H1 (cell line): ENCODE data around the gene DTL. TPM values are rescaled to one million over a fixed set of nuclear protein-coding genes. Genes with fewer than 3 reads are reported as not detected.

ENCODE experiments used
- CTCF ChIA-PET: fragments of 300-600 bp; sonication (Branson Sonifier 250); formaldehyde crosslinking; loops from one replicate; lab custom pipeline; 2021; ENCODE audit not compliant: partially characterized antibody; lab: Charles Lee
- POLR2A ChIA-PET: fragments of 300-600 bp; sonication (Branson Sonifier 250); formaldehyde crosslinking; loops from one replicate; lab custom pipeline; 2021; ENCODE audit warnings: inconsistent platforms; ENCODE audit not compliant: partially characterized antibody; lab: Charles Lee
- DNase-seq, 2 experiments: peaks; one replicate each; pipeline versions ENCODE4 v3.0.0 to v3.0.0-alpha.2; 2010 to 2022; ENCODE audit warnings: low spot score in 2 of 2, low read depth in 1 of 2, mixed read lengths in 1 of 2
- FAIRE-seq: peaks from 2 replicates; lab custom pipeline; 2011; peaks lifted over from hg19 to GRCh38; lab: Jason Lieb, UNC
- H2AFZ ChIP-seq: 2 replicates; pipeline ENCODE4 v1.8.1; 2012; ENCODE audit warnings: low read length, inconsistent platforms
- H2AK5ac ChIP-seq: 2 replicates; pipeline ENCODE4 v1.6.1; 2013; ENCODE audit warnings: low read depth, low read length
- H2BK120ac ChIP-seq: replicated peaks from 2 replicates; pipeline ENCODE3; 2013; ENCODE audit warnings: low read depth, low read length, inconsistent platforms
- H2BK12ac ChIP-seq: 2 replicates; pipeline ENCODE4 v1.6.1; 2013; ENCODE audit warnings: low read depth, low read length
- H2BK15ac ChIP-seq: 2 replicates; pipeline ENCODE4 v1.6.1; 2013; ENCODE audit warnings: low read length
- H2BK20ac ChIP-seq: 2 replicates; pipeline ENCODE4 v1.6.1; 2013; ENCODE audit warnings: low read length
- H2BK5ac ChIP-seq: 2 replicates; pipeline ENCODE4 v1.6.1; 2013; ENCODE audit warnings: low read depth, low read length
- H3K14ac ChIP-seq: 2 replicates; pipeline ENCODE4 v1.6.1; 2013; ENCODE audit warnings: inconsistent platforms; ENCODE audit not compliant: insufficient read length
- H3K18ac ChIP-seq: 2 replicates; pipeline ENCODE4 v1.6.1; 2013; ENCODE audit warnings: low read length; ENCODE audit errors: extremely low read depth
- H3K23ac ChIP-seq: 2 replicates; pipeline ENCODE4 v1.6.1; 2013; ENCODE audit warnings: inconsistent platforms; ENCODE audit not compliant: insufficient read length
- H3K23me2 ChIP-seq: 2 replicates; pipeline ENCODE4 v1.6.1; 2013; ENCODE audit warnings: low read depth, low read length
- H3K27ac ChIP-seq: 2 replicates; pipeline ENCODE4 v1.6.1; 2011; ENCODE audit warnings: low read depth, low read length, inconsistent platforms
- H3K27me3 ChIP-seq, 4 experiments: replicated peaks in 1 of 4; 1 replicate in 1 of 4; 2 replicates in 3 of 4; pipeline versions ENCODE4 v1.6.1 to v1.8.1; 2011 to 2013; ENCODE audit warnings: low read length in 3 of 4, mild to moderate bottlenecking in 3 of 4, inconsistent platforms in 2 of 4, mixed read lengths in 2 of 4, moderate library complexity in 1 of 4; ENCODE audit not compliant: control insufficient read depth in 3 of 4, insufficient read depth in 3 of 4; ENCODE audit errors: extremely low read depth in 1 of 4
- H3K36me3 ChIP-seq, 4 experiments: 2 replicates each; pipeline versions ENCODE4 v1.6.1 to v1.8.1; 2011 to 2013; ENCODE audit warnings: mild to moderate bottlenecking in 4 of 4, low read length in 3 of 4, moderate library complexity in 2 of 4, control low read depth in 1 of 4, inconsistent platforms in 1 of 4; ENCODE audit not compliant: insufficient read depth in 4 of 4, control insufficient read depth in 2 of 4
- H3K4ac ChIP-seq: replicated peaks from 2 replicates; pipeline ENCODE3; 2013; ENCODE audit warnings: low read length, low read depth, mixed read lengths, inconsistent platforms; ENCODE audit not compliant: insufficient read length
- H3K4me1 ChIP-seq, 4 experiments: replicated peaks in 1 of 4; 1 replicate in 1 of 4; 2 replicates in 3 of 4; pipeline versions ENCODE4 v1.6.1 to v1.8.1; 2011 to 2013; ENCODE audit warnings: low read length in 3 of 4, inconsistent platforms in 2 of 4, mixed read lengths in 1 of 4; ENCODE audit not compliant: insufficient read depth in 4 of 4, control insufficient read depth in 3 of 4
- H3K4me2 ChIP-seq, 2 experiments: 2 replicates each; pipeline versions ENCODE4 v1.6.1 to v1.8.1; 2011 to 2013; ENCODE audit warnings: low read depth in 2 of 2, low read length in 2 of 2, control low read depth in 1 of 2, inconsistent platforms in 1 of 2, mild to moderate bottlenecking in 1 of 2; ENCODE audit not compliant: insufficient read depth in 1 of 2
- H3K4me3 ChIP-seq, 4 experiments: fragments of 200-600, 300-600 bp in 1 of 4; sonication (generic), shearing (Covaris generic), sonication (Bioruptor Twin) in 1 of 4; 2 replicates each; pipeline versions ENCODE4 v1.5.1 to v1.8.1; 2011 to 2016; ENCODE audit warnings: low read length in 4 of 4, low read depth in 3 of 4, control low read depth in 2 of 4, inconsistent platforms in 2 of 4, mild to moderate bottlenecking in 2 of 4, mixed read lengths in 1 of 4, moderate library complexity in 1 of 4; ENCODE audit not compliant: insufficient read depth in 2 of 4; ENCODE audit errors: extremely low read depth in 1 of 4
- H3K56ac ChIP-seq: replicated peaks from 2 replicates; pipeline ENCODE3; 2013; ENCODE audit warnings: low read depth, mild to moderate bottlenecking, mixed read lengths, low read length, inconsistent platforms; ENCODE audit not compliant: insufficient read length
- H3K79me1 ChIP-seq: 2 replicates; pipeline ENCODE4 v1.6.1; 2013; ENCODE audit warnings: low read depth, low read length, control low read depth
- H3K79me2 ChIP-seq, 2 experiments: 2 replicates each; pipeline versions ENCODE4 v1.6.1 to v1.8.1; 2012 to 2013; ENCODE audit warnings: low read length in 2 of 2, mild to moderate bottlenecking in 2 of 2, inconsistent platforms in 1 of 2; ENCODE audit not compliant: insufficient read depth in 2 of 2, control insufficient read depth in 1 of 2
- H3K9ac ChIP-seq, 4 experiments: replicated peaks in 1 of 4; 1 replicate in 1 of 4; 2 replicates in 3 of 4; pipeline versions ENCODE4 v1.6.1 to v1.8.1; 2011 to 2013; ENCODE audit warnings: low read depth in 3 of 4, low read length in 3 of 4, control low read depth in 2 of 4, mild to moderate bottlenecking in 2 of 4, moderate library complexity in 2 of 4, inconsistent platforms in 1 of 4; ENCODE audit errors: extremely low read depth in 1 of 4
- H3K9me3 ChIP-seq, 2 experiments: 2 replicates each; pipeline versions ENCODE4 v1.6.1 to v1.8.1; 2012 to 2013; ENCODE audit warnings: mild to moderate bottlenecking in 2 of 2, moderate library complexity in 2 of 2, control low read depth in 1 of 2, inconsistent platforms in 1 of 2, low read depth in 1 of 2, low read length in 1 of 2, mixed read lengths in 1 of 2; ENCODE audit not compliant: insufficient read depth in 2 of 2
- H4K20me1 ChIP-seq, 2 experiments: replicated peaks in 1 of 2; 2 replicates each; pipeline versions ENCODE3 to v1.8.1; 2011 to 2013; ENCODE audit warnings: inconsistent platforms in 2 of 2, low read length in 2 of 2, mild to moderate bottlenecking in 1 of 2; ENCODE audit not compliant: insufficient read depth in 2 of 2, control insufficient read depth in 1 of 2
- H4K5ac ChIP-seq: 2 replicates; pipeline ENCODE4 v1.6.1; 2013; ENCODE audit warnings: low read length, low read depth, mixed read lengths, inconsistent platforms; ENCODE audit not compliant: insufficient read length
- H4K8ac ChIP-seq: 2 replicates; pipeline ENCODE4 v1.8.0; 2013; ENCODE audit warnings: mild to moderate bottlenecking, moderate library complexity, low read length, inconsistent platforms; ENCODE audit not compliant: insufficient read depth; ENCODE audit errors: extremely low read depth
- H4K91ac ChIP-seq: replicated peaks from 2 replicates; pipeline ENCODE3; 2013; ENCODE audit warnings: low read length, mixed read lengths, inconsistent platforms; ENCODE audit not compliant: insufficient read length
- BACH1 ChIP-seq: IDR thresholded peaks from 2 replicates; pipeline ENCODE4 v1.6.1; 2012; ENCODE audit warnings: low read length, improper control_type of control experiment
- BCL11A ChIP-seq, 2 experiments: IDR thresholded peaks; one replicate each; pipeline ENCODE4 v1.6.1; 2011; ENCODE audit warnings: low read depth in 2 of 2, low read length in 2 of 2, mild to moderate bottlenecking in 2 of 2
- CTCF ChIP-seq, 3 experiments: IDR thresholded peaks; 1 replicate in 2 of 3; 2 replicates in 1 of 3; pipeline versions ENCODE4 v1.5.1 to v1.6.1; 2011; ENCODE audit warnings: low read length in 3 of 3, mild to moderate bottlenecking in 3 of 3, inconsistent platforms in 2 of 3, low read depth in 1 of 3, moderate library complexity in 1 of 3; ENCODE audit not compliant: insufficient read depth in 1 of 3; ENCODE audit errors: control extremely low read depth in 1 of 3
- EGR1 ChIP-seq: IDR thresholded peaks from 2 replicates; pipeline ENCODE4 v1.6.1; 2011; ENCODE audit warnings: low read depth, low read length, borderline replicate concordance
- FOSL1 ChIP-seq: IDR thresholded peaks from 2 replicates; pipeline ENCODE4 v1.6.1; 2011; ENCODE audit warnings: mild to moderate bottlenecking, low read depth, low read length, moderate library complexity; ENCODE audit not compliant: insufficient read depth
- HDAC6 ChIP-seq: IDR thresholded peaks from one replicate; pipeline ENCODE4 v1.7.1; 2012; ENCODE audit warnings: low read depth, mild to moderate bottlenecking, inconsistent platforms, low read length, moderate library complexity
- KDM1A ChIP-seq: fragments of 200-600, 300-600 bp; sonication (generic); IDR thresholded peaks from 2 replicates; pipeline ENCODE4 v1.7.1; 2016; ENCODE audit warnings: mild to moderate bottlenecking, low read length, borderline replicate concordance
- KDM4A ChIP-seq: IDR thresholded peaks from one replicate; pipeline ENCODE4 v1.7.1; 2012; ENCODE audit warnings: low read depth, mild to moderate bottlenecking, moderate library complexity, low read length, inconsistent platforms; ENCODE audit not compliant: severe bottlenecking
- KDM5A ChIP-seq: fragments of 200-600 bp; IDR thresholded peaks from 2 replicates; pipeline ENCODE4 v1.7.1; 2012; ENCODE audit warnings: mild to moderate bottlenecking, low read length, inconsistent platforms, mixed read lengths
- POLR2A ChIP-seq, 2 experiments: IDR thresholded peaks; 1 replicate in 1 of 2; 2 replicates in 1 of 2; pipeline ENCODE4 v1.6.1; 2011; ENCODE audit warnings: low read depth in 2 of 2, low read length in 2 of 2, mild to moderate bottlenecking in 2 of 2; ENCODE audit errors: control extremely low read depth in 1 of 2
- WGBS, 2 experiments: shearing (Covaris generic) in 1 of 2; methylation state at CpG; one replicate each; pipeline versions ENCODE4 v1.1.6 to v1.1.7; 2013 to 2015; ENCODE audit warnings: low lambda C conversion rate in 2 of 2, mixed read lengths in 2 of 2, inconsistent platforms in 1 of 2, low coverage in 1 of 2, missing lambda C conversion rate in 1 of 2; ENCODE audit not compliant: insufficient replicate concordance in 2 of 2, insufficient coverage in 1 of 2, insufficient read length in 1 of 2; ENCODE audit errors: extremely low coverage in 1 of 2, missing lambda C conversion rate in 1 of 2; 5-methylcytosine and 5-hydroxymethylcytosine counted together
- polyA plus RNA-seq, 7 experiments: library from polyadenylated mRNA; depleted of rRNA in 3 of 7; stranded (reverse) in 5 of 7; unstranded in 2 of 7; fragments of >200 nt in 5 of 7; fragments of 200-250 nt in 2 of 7; gene quantifications; 1 replicate in 5 of 7; 2 replicates in 1 of 7; 4 replicates in 1 of 7; pipeline versions ENCODE4 v1.2.1 to v1.2.3, GENCODE V29; 2011 to 2013; ENCODE audit warnings: missing spikeins in 2 of 7, mixed read lengths in 2 of 7
- total RNA-seq: library from RNA; stranded (reverse); fragmentation: NEBNext Ultra II Directional; extraction: Animal tissue kit (Norgen Biotek cat#: 25700); gene quantifications from 2 replicates; pipeline ENCODE4 v1.2.1, GENCODE V29; 2021

The DTL gene
- total and polyA plus RNA-seq, 2 of the 8 experiments (the other 6 are each of a cell fraction or from before 2014, with no cell fraction given) = 36.0 to 46.9 TPM

- POLR2A ChIA-PET = interaction anchor here (0.9 to 1.2 kb wide), 2 partner anchors 23 to 32 kb away, joined by 3 to 6 read pairs; partner anchors contain the start of genes DTL and INTS7
- CTCF ChIA-PET = interaction anchor here (0.5 to 2.7 kb wide), 13 partner anchors 10 to 391 kb away, joined by 3 to 33 read pairs (median 4); partner anchors contain the start of genes DTL and INTS7
- TF ChIP-seq POLR2A (IDR thresholded peaks at IDR 0.05; ENCODE audit: control extremely low read depth in 1 of 2, low read depth in 2 of 2, low read length in 2 of 2) (no peak), EGR1 (no peak), BACH1 (no peak), BCL11A (IDR thresholded peaks at IDR 0.05; ENCODE audit: low read depth in 2 of 2, low read length in 2 of 2) (no peak), KDM1A (no peak), FOSL1 (no peak), KDM5A (no peak), KDM4A (no peak), CTCF (IDR thresholded peaks at IDR 0.05; ENCODE audit: control extremely low read depth in 1 of 3, insufficient read depth in 1 of 3, low read depth in 1 of 3, low read length in 3 of 3) (peak; percentile 84 to 98 (median 97)), HDAC6 (no peak)
Measured at GRCh38 chr1:212012034-212012740, 23.4 kb upstream of the DTL start.

More at GRCh38 chr1:212012034-212012740, 23.4 kb upstream of the DTL start:
- Histone ChIP-seq H3K18ac (no peak overlapping the region), H3K4me2 (no peak overlapping the region), H3K4me3 (no peak overlapping the region), H2AK5ac (no peak overlapping the region), H3K79me1 (no peaks in the 10 kb centered on the region), H3K36me3 (peaks cover 0 to 22% (median 11%) of the 10 kb centered on the region in 4 experiments; a peak in 5 of 8 replicates), H3K14ac (no peak overlapping the region), H3K23me2 (no peaks in the 10 kb centered on the region), H4K91ac (no peak overlapping the region), H3K27me3 (no peaks in the 10 kb centered on the region), H2AFZ (no peak overlapping the region), H3K4me1 (no peaks in the 10 kb centered on the region), H2BK12ac (no peak overlapping the region), H3K9me3 (peaks cover 0 to 7% of the 10 kb centered on the region in 2 experiments; a peak in 2 of 4 replicates), H3K79me2 (no peaks in the 10 kb centered on the region), H3K9ac (no peak overlapping the region), H2BK120ac (no peak overlapping the region), H2BK20ac (no peak overlapping the region), H3K23ac (no peak overlapping the region), H4K8ac (no peak overlapping the region), H3K56ac (no peak overlapping the region), H3K27ac (no peak overlapping the region), H2BK15ac (no peak overlapping the region), H4K20me1 (peaks cover 0 to 2% of the 10 kb centered on the region in 2 experiments), H2BK5ac (no peak overlapping the region), H4K5ac (no peak overlapping the region), H3K4ac (no peak overlapping the region)
- FAIRE-seq (peak; percentile 84), DNase-seq (peak; percentile 21 to 66)
- WGBS, 2 experiments = 56% methylated on average over 7 of the region's 7 CpGs; no CpG with 5 or more reads in 1 of the 2 experiments
